WTC11 (cell line): ENCODE measurements around the gene TNFSF4. TPM values are rescaled to one million over a fixed set of nuclear protein-coding genes. Genes with fewer than 3 reads are reported as not detected.

Source experiments
- ATAC-seq: fragments of 200-7000 bp; cut with Tn5 transposase; 2 replicates; pipeline ENCODE4 v1.10.0; 2021; ENCODE audit warnings: mild to moderate bottlenecking, moderate library complexity
- CTCF ChIA-PET: fragments of 300-600 bp; sonication (Branson Sonifier 250); formaldehyde crosslinking; loops from one replicate; lab custom pipeline; 2021; ENCODE audit warnings: antibody characterized with exemption; lab: Charles Lee
- POLR2A ChIA-PET: fragments of 350-600 bp; sonication (Branson Sonifier 250); formaldehyde crosslinking; loops from one replicate; lab custom pipeline; 2021; ENCODE audit warnings: antibody characterized with exemption; lab: Charles Lee
- DNase-seq: peaks from one replicate; pipeline ENCODE4 v3.0.0; 2021; ENCODE audit warnings: low spot score
- H3K27ac Mint-ChIP-seq: 2 replicates; pipeline ENCODE4 v1.8.0; 2021; ENCODE audit warnings: mixed read lengths
- H3K27me3 Mint-ChIP-seq: 2 replicates; pipeline ENCODE4 v1.8.0; 2021; ENCODE audit warnings: low read depth, mild to moderate bottlenecking, moderate library complexity, mixed read lengths
- H3K36me3 Mint-ChIP-seq: 2 replicates; pipeline ENCODE4 v1.8.0; 2021; ENCODE audit warnings: mixed read lengths
- H3K4me1 Mint-ChIP-seq: 2 replicates; pipeline ENCODE4 v1.8.0; 2022; ENCODE audit warnings: mixed read lengths
- H3K4me3 Mint-ChIP-seq: 2 replicates; pipeline ENCODE4 v1.8.0; 2021; ENCODE audit warnings: mild to moderate bottlenecking, moderate library complexity, mixed read lengths
- H3K9me3 Mint-ChIP-seq: 2 replicates; pipeline ENCODE4 v1.8.0; 2021; ENCODE audit warnings: mixed read lengths
- CTCF ChIP-seq: fragments of 200-600 bp; IDR thresholded peaks from 2 replicates; pipeline ENCODE4 v1.8.0; 2022; ENCODE audit warnings: antibody characterized with exemption
- E2F1 ChIP-seq: sonication (generic); formaldehyde crosslinking; IDR thresholded peaks from 2 replicates; pipeline ENCODE4 v1.8.0; 2022; ENCODE audit warnings: mild to moderate bottlenecking, missing genetic modification reagents
- EMX1 ChIP-seq: fragments of 250-450 bp; sonication (Bioruptor Pico); IDR thresholded peaks from 2 replicates; pipeline ENCODE4 v1.8.0; 2021; ENCODE audit warnings: mild to moderate bottlenecking
- FOXP1 ChIP-seq: sonication (generic); formaldehyde crosslinking; IDR thresholded peaks from 2 replicates; pipeline ENCODE4 v1.8.0; 2022; ENCODE audit warnings: missing genetic modification reagents, mild to moderate bottlenecking, moderate library complexity, borderline replicate concordance
- GABPB1 ChIP-seq: sonication (generic); formaldehyde crosslinking; IDR thresholded peaks from 2 replicates; pipeline ENCODE4 v1.8.1; 2023; ENCODE audit warnings: mild to moderate bottlenecking, missing genetic modification reagents
- IRF1 ChIP-seq: sonication (generic); formaldehyde crosslinking; IDR thresholded peaks from 2 replicates; pipeline ENCODE4 v1.8.0; 2023; ENCODE audit warnings: missing genetic modification reagents
- IRF2 ChIP-seq: sonication (generic); formaldehyde crosslinking; IDR thresholded peaks from 2 replicates; pipeline ENCODE4 v1.8.0; 2022; ENCODE audit warnings: low read depth, missing genetic modification reagents, borderline replicate concordance
- JAZF1 ChIP-seq: fragments of 250-450 bp; sonication (Bioruptor Pico); IDR thresholded peaks from 2 replicates; pipeline ENCODE4 v1.9.0; 2021; ENCODE audit warnings: moderate library complexity, mild to moderate bottlenecking, inconsistent platforms
- NR1H2 ChIP-seq: sonication (generic); formaldehyde crosslinking; IDR thresholded peaks from 2 replicates; pipeline ENCODE4 v1.9.0; 2021; ENCODE audit warnings: mild to moderate bottlenecking, moderate library complexity, missing genetic modification reagents
- RORB ChIP-seq: fragments of 250-450 bp; sonication (Bioruptor Pico); IDR thresholded peaks from 2 replicates; pipeline ENCODE4 v1.9.0; 2021; ENCODE audit warnings: mild to moderate bottlenecking
- SMAD3 ChIP-seq: sonication (generic); formaldehyde crosslinking; IDR thresholded peaks from 2 replicates; pipeline ENCODE4 v1.8.0; 2022; ENCODE audit warnings: missing genetic modification reagents, mild to moderate bottlenecking, borderline replicate concordance
- SMAD4 ChIP-seq: sonication (generic); formaldehyde crosslinking; IDR thresholded peaks from 2 replicates; pipeline ENCODE4 v1.8.0; 2022; ENCODE audit warnings: mild to moderate bottlenecking, missing genetic modification reagents
- STAT6 ChIP-seq: sonication (generic); formaldehyde crosslinking; conservative IDR thresholded peaks from 2 replicates; pipeline ENCODE4 v1.8.1; 2023; ENCODE audit warnings: mild to moderate bottlenecking, low read depth, missing genetic modification reagents, moderate library complexity
- ZNF138 ChIP-seq: sonication (generic); formaldehyde crosslinking; conservative IDR thresholded peaks from 2 replicates; pipeline ENCODE4 v1.8.1; 2022; ENCODE audit warnings: mild to moderate bottlenecking, moderate library complexity, missing genetic modification reagents
- ZNF219 ChIP-seq: sonication (generic); formaldehyde crosslinking; IDR thresholded peaks from 2 replicates; pipeline ENCODE4 v1.8.0; 2023; ENCODE audit warnings: missing genetic modification reagents, mild to moderate bottlenecking, borderline replicate concordance
- ZNF263 ChIP-seq: sonication (generic); formaldehyde crosslinking; IDR thresholded peaks from 2 replicates; pipeline ENCODE4 v1.8.1; 2022; ENCODE audit warnings: low read depth, mild to moderate bottlenecking, moderate library complexity, missing genetic modification reagents
- ZNF423 ChIP-seq: fragments of 250-450 bp; sonication (Bioruptor Pico); IDR thresholded peaks from 2 replicates; pipeline ENCODE4 v2.1.2; 2022; ENCODE audit warnings: mild to moderate bottlenecking, moderate library complexity
- ZSCAN18 ChIP-seq: fragments of 250-450 bp; sonication (Bioruptor Pico); IDR thresholded peaks from 2 replicates; pipeline ENCODE4 v2.1.2; 2022; ENCODE audit warnings: mild to moderate bottlenecking, moderate library complexity
- total RNA-seq: library from RNA; stranded (reverse); gene quantifications from 3 replicates; pipeline ENCODE4 v1.2.3, GENCODE V29; 2021

The TNFSF4 gene
- total RNA-seq, 1 experiment from 2014 or later, result 0.81 TPM

GRCh38 chr1:173212952-173213491, 5.9 kb upstream of the TNFSF4 start:
- CTCF ChIA-PET, result no interaction called here
- DNase-seq, result no peak

GRCh38 chr1:173210716-173211231, 3.6 kb upstream of the TNFSF4 start:
- Mint-ChIP-seq H3K27me3 (peaks cover 84% of the 10 kb centered on the region), H3K4me1 (peaks cover 16% of the 10 kb centered on the region), H3K36me3 (no peaks in the 10 kb centered on the region), H3K27ac (no peak overlapping the region), H3K4me3 (no peak overlapping the region), H3K9me3 (no peaks in the 10 kb centered on the region)
- CTCF ChIA-PET, result no interaction called here
- TF ChIP-seq ZNF138 (no peak), IRF2 (CRISPR knock-in tag) (no peak), ZNF423 (no peak), CTCF (no peak), STAT6 (no peak), SMAD4 (CRISPR knock-in tag) (no peak)
- DNase-seq (no peak), ATAC-seq (peak; percentile 74)
- POLR2A ChIA-PET, result no interaction called here

More at GRCh38 chr1:173212952-173213491, 5.9 kb upstream of the TNFSF4 start:
- no peaks in the 10 kb centered on the region for H3K36me3 Mint-ChIP-seq
- H3K27me3 Mint-ChIP-seq, result peaks cover 77% of the 10 kb centered on the region
- peaks cover 16% of the 10 kb centered on the region for H3K4me1 Mint-ChIP-seq
- H3K4me3 Mint-ChIP-seq, result no peak overlapping the region
- no peaks in the 10 kb centered on the region for H3K9me3 Mint-ChIP-seq
- no peak for ATAC-seq
- POLR2A ChIA-PET, result no interaction called here
- H3K27ac Mint-ChIP-seq, result no peak overlapping the region
- TF ChIP-seq IRF1 (CRISPR knock-in tag), result no peak
- no peak for TF ChIP-seq ZNF219
- no peak for TF ChIP-seq JAZF1 (CRISPR knock-in tag)
- TF ChIP-seq NR1H2 (CRISPR knock-in tag), result no peak
- TF ChIP-seq SMAD3 (CRISPR knock-in tag), result no peak
- no peak for TF ChIP-seq GABPB1 (CRISPR knock-in tag)
- no peak for TF ChIP-seq ZNF263 (CRISPR knock-in tag)
- no peak for TF ChIP-seq FOXP1 (CRISPR knock-in tag)
- TF ChIP-seq, all 79 proteins: peak for 0

- TF ChIP-seq RORB (CRISPR knock-in tag) (no peak), CTCF (no peak), EMX1 (CRISPR knock-in tag) (no peak), ZSCAN18 (no peak), E2F1 (no peak)
- CTCF ChIA-PET, result no interaction called here
- H3K4me3 Mint-ChIP-seq, result no peak overlapping the region
- H3K36me3 Mint-ChIP-seq, result no peaks in the 10 kb centered on the region
- POLR2A ChIA-PET, result no interaction called here
- DNase-seq (no peak), ATAC-seq (peak; percentile 39; the same call in 1 of the 2 replicates)
- peaks cover 82% of the 10 kb centered on the region for H3K27me3 Mint-ChIP-seq
- H3K27ac Mint-ChIP-seq, result no peak overlapping the region
- H3K4me1 Mint-ChIP-seq, result peaks cover 16% of the 10 kb centered on the region
- H3K9me3 Mint-ChIP-seq, result no peaks in the 10 kb centered on the region
Observed at GRCh38 chr1:173210283-173210682, 3.2 kb upstream of the TNFSF4 start.
